ENCODE measurements around the gene NEURL4.
"Not testable (repeated sequence)": the region's sequence is repeated elsewhere in the genome, so short reads cannot be mapped to it uniquely, and the experiment has no call there.

NEURL4 gene

GRCh38 chr17:7347630-7348477 lies 18.7 kb upstream of the NEURL4 start:
- DNase-seq (ENCODE audit: low read depth, low spot score), result no peak

DNA sequence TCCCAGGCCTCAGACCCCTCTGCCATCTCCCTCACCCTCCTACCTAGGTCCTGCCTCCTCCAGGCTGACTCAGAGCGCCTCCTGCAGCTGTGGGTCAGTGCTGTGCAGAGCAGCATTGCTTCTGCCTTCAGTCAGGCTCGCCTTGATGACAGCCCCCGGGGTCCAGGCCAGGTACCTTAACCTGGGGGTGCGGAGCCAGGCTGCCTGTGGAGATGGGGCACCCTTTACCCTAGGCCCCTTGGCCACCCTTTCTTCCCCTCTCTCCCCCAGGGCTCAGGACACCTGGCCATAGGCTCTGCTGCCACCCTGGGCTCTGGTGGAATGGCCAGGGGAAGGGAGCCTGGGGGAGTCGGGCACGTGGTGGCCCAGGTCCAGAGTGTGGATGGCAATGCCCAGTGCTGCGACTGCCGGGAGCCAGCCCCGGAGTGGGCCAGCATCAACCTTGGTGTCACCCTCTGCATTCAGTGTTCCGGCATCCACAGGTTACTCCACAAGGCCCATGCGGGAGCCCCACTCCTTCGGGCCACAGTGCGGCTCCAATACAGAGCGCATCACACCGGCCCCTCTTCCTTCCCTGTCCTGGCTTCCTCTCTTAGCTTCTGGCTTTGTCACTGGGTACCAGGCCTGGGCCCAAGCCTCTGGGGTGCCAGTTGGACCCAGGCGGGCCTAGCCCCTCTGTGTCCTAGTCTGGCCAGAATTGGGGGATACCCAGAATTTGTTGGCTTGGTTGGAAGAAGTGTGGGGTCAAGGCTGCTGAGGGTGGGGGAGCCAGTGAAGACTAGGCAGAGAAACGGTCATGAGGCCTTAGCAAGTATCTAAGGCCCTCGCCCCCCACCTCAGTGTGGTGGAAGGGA lies 17.9 kb upstream of the NEURL4 start:
- DNase-seq (ENCODE audit: low read depth, low spot score), result no peak

DNA sequence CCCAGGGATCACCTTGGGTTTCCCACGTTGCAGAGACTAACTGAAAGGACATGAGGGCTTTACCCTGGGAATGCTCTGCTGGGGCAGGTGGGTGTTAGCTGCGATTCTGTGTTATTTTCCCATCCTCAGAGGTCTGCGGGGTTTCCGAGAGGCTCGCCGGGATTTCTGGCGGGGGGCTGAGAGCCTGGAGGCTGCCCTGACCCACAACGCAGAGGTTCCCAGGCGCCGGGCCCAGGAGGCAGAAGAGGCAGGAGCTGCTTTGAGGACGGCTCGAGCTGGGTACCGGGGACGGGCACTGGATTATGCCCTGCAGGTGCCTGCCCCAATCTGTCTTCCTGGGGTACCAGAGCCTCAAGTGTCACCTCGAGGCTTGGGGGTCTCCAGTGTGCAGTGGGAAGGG lies 14.1 kb upstream of the NEURL4 start:
- DNase-seq (ENCODE audit: low read depth, low spot score), result no peak

DNA sequence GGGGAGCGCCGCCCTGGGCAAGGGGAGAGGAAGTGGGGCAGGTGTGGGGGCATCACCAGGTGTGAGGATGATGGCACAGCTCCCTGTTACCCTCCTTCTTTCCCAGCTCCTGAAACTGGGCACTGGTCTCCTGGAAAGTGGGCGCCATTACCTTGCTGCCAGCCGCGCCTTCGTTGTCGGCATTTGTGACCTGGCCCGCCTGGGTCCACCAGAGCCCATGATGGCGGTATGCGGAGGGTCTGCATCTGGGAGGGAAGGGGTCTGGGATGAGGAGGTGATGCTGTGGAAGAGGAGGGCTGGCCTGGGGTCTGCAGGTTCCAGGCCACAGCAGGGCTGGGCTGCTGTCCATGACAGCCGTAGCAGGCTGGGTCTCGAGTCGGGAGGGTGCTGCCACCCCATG lies 12.7 kb upstream of the NEURL4 start:
- DNase-seq (ENCODE audit: low read depth, low spot score), result no peak

DNA sequence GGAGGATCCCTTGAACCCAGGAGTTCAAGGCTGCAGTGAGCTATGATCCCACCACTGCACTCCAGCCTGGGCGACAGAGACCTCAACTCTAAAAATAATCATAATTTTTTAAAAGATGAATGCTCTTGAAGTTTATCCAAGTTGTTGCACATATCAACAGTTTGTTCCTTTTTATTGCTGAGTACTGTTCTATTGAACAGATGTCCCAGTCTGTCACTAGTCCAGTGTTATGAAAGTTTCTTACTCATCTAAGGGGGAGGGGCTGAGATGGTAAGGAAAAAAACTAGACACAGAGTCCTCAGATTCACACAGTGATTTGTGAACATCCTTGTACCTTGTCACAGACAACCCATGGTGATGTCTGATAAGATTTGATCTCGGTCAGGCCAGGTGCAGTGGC lies 11.0 kb upstream of the NEURL4 start:
- no peak for DNase-seq (ENCODE audit: low read depth, low spot score)

- DNase-seq (ENCODE audit: low read depth, low spot score), result not testable (repeated sequence)
Observed at GRCh38 chr17:7337600-7337999, 8.5 kb upstream of the NEURL4 start.

GRCh38 chr17:7336240-7337175 lies 7.4 kb upstream of the NEURL4 start, which contains the start of gene ACAP1:
Gene ACAP1 (plus strand): TSS chr17:7336529. CDS start chr17:7336735, 206 bp downstream.
- DNase-seq (ENCODE audit: low read depth, low spot score), result no peak

GRCh38 chr17:7335765-7336164 lies 6.6 kb upstream of the NEURL4 start:
- not testable (repeated sequence) for DNase-seq (ENCODE audit: low read depth, low spot score)

GRCh38 chr17:7334938-7335538 lies 5.9 kb upstream of the NEURL4 start:
- no peak for DNase-seq (ENCODE audit: low read depth, low spot score)

DNA sequence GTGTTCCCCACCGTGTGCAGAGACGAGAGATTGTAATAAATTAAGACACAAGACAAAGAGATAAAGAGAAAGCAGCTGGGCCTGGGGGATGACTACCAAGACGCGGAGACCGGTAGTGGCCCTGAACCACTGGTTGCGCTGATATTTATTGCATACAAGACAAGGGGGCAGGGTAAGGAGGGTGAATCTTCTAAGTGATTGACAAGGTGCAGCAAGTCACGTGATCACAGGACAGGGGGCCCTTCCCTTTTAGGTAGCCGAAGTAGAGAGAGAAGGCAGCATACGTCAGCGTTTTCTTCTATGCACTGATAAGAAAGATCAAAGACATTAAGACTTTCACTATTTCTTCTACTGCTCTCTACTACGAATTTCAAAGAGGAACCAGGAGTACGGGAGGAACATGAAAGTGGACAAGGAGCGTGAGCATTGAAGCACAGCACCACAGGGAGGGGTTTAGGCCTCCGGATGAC lies 3.5 kb upstream of the NEURL4 start:
- not testable (repeated sequence) for DNase-seq (ENCODE audit: low read depth, low spot score)

GRCh38 chr17:7332111-7332510 lies 3.0 kb upstream of the NEURL4 start:
- no peak for DNase-seq (ENCODE audit: low read depth, low spot score)

- no peak for DNase-seq (ENCODE audit: low read depth, low spot score)
Observed at GRCh38 chr17:7330638-7331015, 1.5 kb upstream of the NEURL4 start.

DNA sequence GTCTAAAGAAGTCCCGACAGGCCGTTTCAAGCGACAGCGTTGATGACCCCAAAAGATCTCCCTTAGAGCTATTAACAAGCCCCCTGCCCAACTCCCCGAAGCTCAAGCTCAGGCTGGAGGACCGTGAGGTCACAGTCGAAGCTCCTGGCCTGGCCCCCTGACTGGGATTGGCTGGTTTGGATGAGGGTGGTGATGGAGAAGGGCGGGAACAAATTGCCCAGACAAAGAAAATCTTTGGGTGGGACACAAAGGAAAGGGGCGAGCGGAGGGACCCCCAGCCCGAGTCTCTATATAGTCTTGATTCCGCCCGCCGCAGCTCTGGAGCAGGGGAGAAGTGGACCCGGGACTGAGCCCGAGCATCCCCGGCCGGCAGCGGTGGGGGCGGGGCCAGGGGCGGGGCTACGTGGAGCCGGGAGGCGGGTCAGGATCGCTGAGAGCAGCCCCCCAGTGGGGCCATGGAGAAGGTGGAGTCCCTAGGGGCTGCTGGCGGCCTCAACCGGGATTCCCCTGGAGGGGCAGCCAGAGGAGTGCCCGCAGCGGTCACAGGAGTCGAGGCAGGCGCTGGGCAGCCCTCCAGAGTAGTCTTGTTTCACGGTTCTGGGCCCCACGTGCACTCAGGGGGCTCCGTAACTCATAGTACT lies 982 bp upstream of the NEURL4 start:
- DNase-seq (ENCODE audit: low read depth, low spot score), result peak; percentile 93

- DNase-seq (ENCODE audit: low read depth, low spot score), result peak; percentile 100
Observed at GRCh38 chr17:7329374-7329996, 350 bp upstream of the NEURL4 start.

DNA sequence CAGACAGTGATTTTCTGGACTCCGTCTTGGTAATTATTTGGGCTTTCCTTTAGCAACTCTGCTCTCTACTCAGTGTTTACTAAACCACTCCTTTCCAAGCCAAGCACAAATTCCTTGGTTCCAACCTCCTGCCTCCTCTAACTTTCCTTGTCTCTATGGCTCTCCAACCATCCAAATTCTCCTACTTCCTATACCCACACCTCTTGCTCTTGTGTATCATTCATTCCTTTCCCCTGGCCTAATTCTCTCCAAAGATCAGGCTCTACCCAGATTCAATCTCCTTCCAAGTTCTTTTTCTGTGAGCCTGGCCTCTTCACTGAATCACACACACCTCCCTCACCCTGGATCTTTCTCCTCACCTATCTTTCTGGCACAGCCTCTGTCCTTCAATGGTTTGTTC lies 1.1 kb downstream of the NEURL4 start:
- no peak for DNase-seq (ENCODE audit: low read depth, low spot score)

DNA sequence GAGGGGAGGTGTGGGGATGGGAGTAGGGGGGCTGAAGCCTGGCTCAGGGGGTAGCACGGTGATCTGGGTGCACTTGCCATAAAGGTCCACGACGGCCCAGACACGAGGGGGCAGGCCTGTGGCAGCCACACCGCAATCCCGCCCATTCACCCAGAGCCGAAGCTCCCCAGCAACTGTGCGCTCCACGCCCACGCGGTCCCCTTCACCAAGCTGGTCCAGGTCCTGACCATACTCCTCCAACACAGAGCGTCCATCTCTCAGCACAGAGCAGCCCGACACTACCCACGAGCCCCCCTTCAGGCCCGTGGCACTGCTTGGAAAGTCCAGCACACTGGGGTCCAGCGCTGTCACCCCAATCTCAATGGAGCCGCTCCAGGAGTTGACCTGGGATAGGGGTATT lies 1.6 kb downstream of the NEURL4 start:
- no peak for DNase-seq (ENCODE audit: low read depth, low spot score)

GRCh38 chr17:7327056-7327455 lies 2.1 kb downstream of the NEURL4 start:
- no peak for DNase-seq (ENCODE audit: low read depth, low spot score)

- no peak for DNase-seq (ENCODE audit: low read depth, low spot score)
Observed at GRCh38 chr17:7326186-7326585, 2.9 kb downstream of the NEURL4 start.

DNA sequence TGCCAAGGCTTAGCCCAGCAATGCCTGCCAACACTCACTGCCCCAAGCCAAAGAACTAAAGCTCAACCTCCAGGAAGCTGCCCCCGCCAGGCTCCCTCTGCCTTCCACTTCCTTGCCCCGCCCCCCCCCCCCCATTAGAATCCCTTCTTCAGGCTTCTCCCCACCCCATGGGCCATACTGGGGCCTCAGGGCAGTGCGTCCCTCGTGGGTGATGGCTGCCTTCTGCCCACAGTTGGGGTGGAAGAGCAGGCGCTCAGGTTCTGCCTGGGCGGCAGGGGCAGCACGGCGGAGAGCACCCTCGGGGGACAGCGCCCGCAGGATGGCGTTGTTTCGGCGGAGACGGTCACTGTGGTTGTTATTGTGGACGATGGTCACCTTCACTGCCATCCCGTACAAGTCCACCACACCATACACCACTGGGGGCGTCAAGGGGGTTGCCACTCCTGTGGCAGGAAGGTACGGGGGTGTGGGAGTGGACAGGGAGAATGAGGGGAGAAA lies 4.1 kb downstream of the NEURL4 start:
- DNase-seq (ENCODE audit: low read depth, low spot score), result no peak

DNA sequence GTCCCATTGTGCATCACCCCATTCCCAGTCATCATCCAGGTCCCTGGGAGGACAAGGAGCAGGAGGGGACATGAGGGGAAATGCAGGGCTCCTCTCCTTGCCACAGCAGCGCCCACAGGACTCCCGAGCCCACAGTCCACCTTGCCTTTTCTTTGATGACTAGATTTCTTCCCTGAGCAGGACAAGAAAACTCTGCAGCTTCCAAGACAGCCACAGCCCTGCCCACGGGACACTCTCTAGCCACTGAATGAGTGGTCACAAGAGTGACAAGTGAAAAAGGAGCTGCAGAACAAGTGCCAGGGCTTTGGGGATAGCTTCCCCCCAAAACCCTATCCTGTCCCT lies 4.7 kb downstream of the NEURL4 start:
- DNase-seq (ENCODE audit: low read depth, low spot score), result no peak

All from ELF-1 (cell line).